Measurements from ENCODE around the gene ZNF678. TPM values are rescaled to one million over a fixed set of nuclear protein-coding genes. Genes with fewer than 3 reads are reported as not detected.

ZNF678 gene
- total and polyA plus RNA-seq, 2 of the 4 experiments (the other 2 are of a cell fraction): 1.3 to 4.8 TPM

- in situ Hi-C loops (cut with MboI; ENCODE audit: low sequenced_read_pairs): no loop called here
- H3K9me3 ChIP-seq (ENCODE audit: control insufficient read depth, insufficient read depth, low read length): peaks cover 5% of the 10 kb centered on the region; the same call in 1 of the 2 replicates
- POLR2A ChIA-PET (ENCODE audit: unreplicated experiment): no interaction called here
These were observed 23.4 kb downstream of the ZNF678 start for GRCh38 chr1:227586733-227587132.

More at GRCh38 chr1:227586733-227587132, 23.4 kb downstream of the ZNF678 start:
- peaks cover 0 to 16% of the 10 kb centered on the region in 2 experiments; a peak in 1 of 4 replicates for H3K79me1 ChIP-seq (ENCODE audit: low read depth in 1 of 2, low read length in 2 of 2)
- H3K27ac ChIP-seq (ENCODE audit: insufficient read depth, low read length): no peak overlapping the region
- no peak overlapping the region for H4K8ac ChIP-seq (ENCODE audit: low read depth in 2 of 2, low read length in 2 of 2)
- H2AFZ ChIP-seq (replicated peaks; ENCODE audit: low read length, poor library complexity): no peak overlapping the region
- H4K91ac ChIP-seq (ENCODE audit: insufficient read depth, low read depth, low read length): no peak overlapping the region
- intact Hi-C loops (cut with micrococcal nuclease) (no loop called here), dilution Hi-C loops (cut with HindIII; ENCODE audit: low sequenced_read_pairs, unreplicated experiment) (no loop called here)
- H2BK20ac ChIP-seq (ENCODE audit: low read depth, low read length): no peak overlapping the region
- H2AK5ac ChIP-seq (ENCODE audit: low read depth, low read length): no peak overlapping the region
- no peak overlapping the region for H2BK120ac ChIP-seq (ENCODE audit: low read depth, low read length)
- no peak overlapping the region for H3K56ac ChIP-seq (ENCODE audit: extremely low read depth, insufficient read depth, low read length)
- no peak overlapping the region for H3K4me3 ChIP-seq (ENCODE audit: insufficient read depth, low read depth, low read length)
- H2BK15ac ChIP-seq (ENCODE audit: low read depth, low read length): no peak overlapping the region
- no peak overlapping the region for H2BK5ac ChIP-seq (ENCODE audit: low read depth, low read length, poor library complexity, severe bottlenecking)
- H3K36me3 ChIP-seq (ENCODE audit: control insufficient read depth, insufficient read depth, low read length): 0 out of 2 replicates have a peak, but pooled peaks cover under 1% of the 10 kb centered on the region
- DNase-seq (no peak), ATAC-seq (ENCODE audit: low read depth) (no peak)
- H3K27me3 ChIP-seq (ENCODE audit: control insufficient read depth, insufficient read depth, low read length): no peaks in the 10 kb centered on the region
- H3K9me1 ChIP-seq (ENCODE audit: insufficient read depth, low read length): no peaks in the 10 kb centered on the region
- no peak overlapping the region for H3K14ac ChIP-seq (replicated peaks; ENCODE audit: low read depth, low read length)
- no peak overlapping the region for H4K5ac ChIP-seq (ENCODE audit: low read depth, low read length)
- H3K18ac ChIP-seq (ENCODE audit: low read depth, low read length): no peak overlapping the region
- no peak overlapping the region for H3K4me2 ChIP-seq (ENCODE audit: low read depth, low read length)
- no peak overlapping the region for H2AK9ac ChIP-seq (replicated peaks; ENCODE audit: low read depth, low read length, poor library complexity)
- CTCF ChIA-PET: no interaction called here
- H3K4ac ChIP-seq (ENCODE audit: low read depth, low read length): no peak overlapping the region
- no peaks in the 10 kb centered on the region for H4K20me1 ChIP-seq (ENCODE audit: insufficient read depth, low read length)
- H3K23ac ChIP-seq (ENCODE audit: low read depth, low read length): no peak overlapping the region
- no peaks in the 10 kb centered on the region for H3K4me1 ChIP-seq (ENCODE audit: control insufficient read depth, insufficient read depth, low read length)
- BruUV-seq (replicated peaks): no TSS peak
- H3K9ac ChIP-seq (ENCODE audit: low read depth, low read length): no peak overlapping the region
- TF ChIP-seq NFE2L2 (IDR thresholded peaks at IDR 0.05; ENCODE audit: low read depth, low read length) (no peak), ELK1 (IDR thresholded peaks at IDR 0.05; ENCODE audit: borderline replicate concordance, low read depth, low read length) (no peak), POLR2A (IDR thresholded peaks at IDR 0.05; ENCODE audit: low read depth, low read length) (no peak), RCOR1 (IDR thresholded peaks at IDR 0.05; ENCODE audit: insufficient replicate concordance, low read length) (no peak)
